ENCODE data around the gene MRPS34. TPM values are rescaled to one million over a fixed set of nuclear protein-coding genes. Genes with fewer than 3 reads are reported as not detected.

The MRPS34 gene
- polyA plus RNA-seq, 4 donors = 37.1 to 89.4 (median 57.9) TPM

DNA sequence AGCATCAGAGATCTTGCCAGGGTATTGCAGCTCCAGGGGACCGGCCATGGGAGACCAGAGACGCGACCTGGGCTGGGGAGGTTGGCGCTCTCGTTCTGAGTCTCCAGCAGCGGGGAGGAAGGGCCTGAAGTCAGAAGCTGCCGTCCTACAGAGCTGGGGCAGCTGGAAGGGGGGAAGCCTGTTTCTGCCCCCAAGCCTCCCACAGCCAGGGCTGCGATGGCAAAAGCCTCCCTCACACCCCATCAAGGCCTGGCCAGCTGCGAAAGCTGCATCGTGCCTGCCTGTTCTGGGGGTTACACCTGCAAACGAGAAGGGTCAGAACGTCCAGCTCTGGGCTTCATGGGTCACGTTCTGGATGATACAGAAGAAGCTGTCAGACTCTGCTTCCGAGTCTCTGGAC, 40.9 kb downstream of the MRPS34 start:
- DNase-seq (ENCODE audit: low read depth in 4 of 4, low spot score in 3 of 4) = no peak

- no peak for DNase-seq (ENCODE audit: low read depth in 4 of 4, low spot score in 3 of 4)
Observed at GRCh38 chr16:1731603-1732002, 41.3 kb downstream of the MRPS34 start.

- no peak for DNase-seq (ENCODE audit: low read depth in 4 of 4, low spot score in 3 of 4)
Observed at GRCh38 chr16:1731073-1731472, 41.9 kb downstream of the MRPS34 start.

- no peak for DNase-seq (ENCODE audit: low read depth in 4 of 4, low spot score in 3 of 4)
Observed at GRCh38 chr16:1729445-1729844, 43.5 kb downstream of the MRPS34 start.

- DNase-seq (ENCODE audit: low read depth in 4 of 4, low spot score in 3 of 4) = no peak
Observed at GRCh38 chr16:1729026-1729425, 43.9 kb downstream of the MRPS34 start.

DNA sequence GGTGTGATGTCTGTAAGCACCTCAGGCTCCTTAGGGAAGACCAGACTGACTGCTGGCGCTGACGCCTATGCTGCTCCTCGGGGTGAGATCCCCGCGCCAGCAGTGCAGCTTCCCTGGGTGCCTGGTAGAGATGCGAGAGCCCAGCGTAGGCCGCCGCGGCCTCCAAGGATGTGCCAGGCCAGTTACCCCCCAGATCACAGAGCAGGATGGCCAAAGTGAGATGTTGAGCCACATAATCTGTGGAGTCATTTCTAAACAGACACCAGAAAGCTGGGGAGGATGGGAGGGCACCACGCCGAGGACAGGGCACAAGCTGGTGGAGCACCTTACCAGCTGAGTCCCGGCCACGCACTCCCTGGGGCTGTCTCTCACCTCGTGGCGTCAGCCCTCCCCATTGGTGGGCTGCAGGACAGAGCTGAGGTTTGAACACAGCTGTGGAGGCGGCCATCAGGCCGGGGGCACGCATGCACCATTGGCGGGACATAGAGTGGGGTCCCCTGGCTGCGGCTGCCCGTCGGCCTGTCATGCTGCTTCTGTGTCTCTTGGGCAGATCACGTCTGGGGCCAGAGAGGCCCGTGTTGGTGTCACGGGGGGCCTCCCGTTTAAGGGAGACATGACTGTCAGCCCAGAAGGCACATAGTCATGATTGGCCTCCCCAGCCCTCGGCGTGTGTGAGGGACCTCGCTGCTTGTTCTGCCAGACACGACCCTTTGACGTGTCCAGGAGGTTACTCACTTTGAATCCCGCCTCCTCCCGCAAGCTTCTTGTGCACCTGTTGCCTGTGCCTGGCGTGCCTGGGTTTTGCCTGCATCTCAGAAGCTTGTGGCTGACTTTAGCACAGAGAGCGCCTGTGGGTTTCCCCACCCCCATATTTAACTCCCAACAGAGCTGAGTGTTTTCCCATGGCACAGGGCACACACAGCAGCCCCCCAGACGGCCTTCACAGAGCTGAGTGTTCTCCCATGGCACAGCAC, 45.0 kb downstream of the MRPS34 start:
- DNase-seq (ENCODE audit: low read depth in 4 of 4, low spot score in 3 of 4) = no peak

DNA sequence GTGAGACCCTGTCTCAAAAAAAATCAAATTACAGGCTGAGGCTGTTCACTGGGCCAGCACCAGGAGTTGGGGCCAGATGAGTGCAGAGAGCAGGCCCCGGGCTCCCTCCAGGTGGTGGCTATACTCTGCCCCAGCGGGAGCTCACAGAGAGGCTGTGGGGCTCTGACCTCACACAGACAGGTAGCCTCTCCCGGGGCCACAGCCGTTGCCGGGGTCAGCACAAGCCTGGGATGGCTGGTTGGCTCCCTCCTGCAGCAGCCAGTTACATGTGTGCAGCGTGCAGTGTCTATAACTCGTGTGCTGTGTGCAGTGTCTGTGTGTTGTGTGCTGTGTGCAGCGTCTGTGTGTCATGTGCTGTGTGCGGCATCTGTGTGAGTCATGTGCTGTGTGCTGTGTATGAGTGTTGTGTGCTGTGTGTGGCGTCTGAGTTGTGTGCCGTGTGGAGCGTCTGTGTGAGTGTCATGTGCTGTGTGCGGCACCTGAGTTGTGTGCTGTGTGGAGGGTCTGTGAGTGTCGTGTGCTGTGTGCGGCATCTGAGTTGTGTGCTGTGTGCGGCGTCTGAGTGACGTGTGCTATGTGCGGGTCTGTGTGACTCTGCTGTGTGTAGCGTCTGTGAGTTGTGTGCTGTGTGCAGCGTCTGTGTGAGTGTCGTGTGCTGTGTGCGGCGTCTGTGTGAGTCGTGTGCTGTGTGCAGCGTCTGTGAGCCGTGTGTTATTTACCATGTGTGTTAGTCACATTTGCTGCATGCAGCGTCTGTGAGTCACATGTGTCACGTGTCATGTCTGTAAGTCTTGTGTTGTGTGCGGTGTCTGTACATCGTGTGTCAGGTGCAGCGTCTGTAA, 46.1 kb downstream of the MRPS34 start:
- no peak for DNase-seq (ENCODE audit: low read depth in 4 of 4, low spot score in 3 of 4)

DNA sequence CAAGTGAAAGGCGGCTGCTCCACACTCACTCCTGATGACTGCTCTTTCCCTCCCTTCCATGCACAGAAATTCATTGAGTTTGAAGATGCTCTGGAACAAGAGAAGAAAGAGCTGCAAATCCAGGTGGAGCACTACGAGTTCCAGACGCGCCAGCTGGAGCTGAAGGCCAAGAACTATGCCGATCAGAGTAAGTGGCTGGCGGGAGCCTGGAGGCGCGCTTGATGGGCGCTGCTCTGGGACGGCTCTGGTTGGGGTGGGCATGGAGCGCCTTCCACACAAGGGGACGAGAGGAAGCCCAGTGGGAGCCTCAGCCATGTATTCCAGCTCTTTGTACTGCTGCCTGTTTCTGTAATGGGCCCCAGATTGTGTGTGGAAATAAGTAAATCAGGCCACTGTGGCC, 48.4 kb downstream of the MRPS34 start:
- DNase-seq (ENCODE audit: low read depth in 4 of 4, low spot score in 3 of 4) = no peak

GRCh38 chr16:1723450-1724147, 49.3 kb downstream of the MRPS34 start:
- no peak for DNase-seq (ENCODE audit: low read depth in 4 of 4, low spot score in 3 of 4)

Other genes with a start within 250 kb of the MRPS34 start
- gene TMEM204, start 239.5 kb downstream of the MRPS34 start, polyA plus RNA-seq (ENCODE audit: insufficient read length in 4 of 4) = 10 to 100 TPM; 14.7 to 22.7 (median 19.2) TPM
- gene IFT140, start 161.1 kb downstream of the MRPS34 start, polyA plus RNA-seq (ENCODE audit: insufficient read length in 4 of 4) = 10 to 100 TPM; 27.2 to 50.1 (median 37.1) TPM
- gene CRAMP1, start 160.8 kb downstream of the MRPS34 start, polyA plus RNA-seq (ENCODE audit: insufficient read length in 4 of 4) = 10 to 100 TPM; 15.1 to 27.5 (median 18.6) TPM
- 10 to 100 TPM; 49.3 to 88.7 (median 87.9) TPM for gene JPT2, start 94.9 kb downstream of the MRPS34 start, polyA plus RNA-seq (ENCODE audit: insufficient read length in 4 of 4)
- gene MAPK8IP3, start 66.9 kb downstream of the MRPS34 start, polyA plus RNA-seq (ENCODE audit: insufficient read length in 4 of 4) = 10 to 100 TPM; 35.3 to 79.2 (median 54.1) TPM
- 10 to 100 TPM; 18.7 to 46.6 (median 22.9) TPM for gene NME3, start 1.6 kb downstream of the MRPS34 start, polyA plus RNA-seq (ENCODE audit: insufficient read length in 4 of 4)
- gene EME2, start 324 bp downstream of the MRPS34 start, polyA plus RNA-seq (ENCODE audit: insufficient read length in 4 of 4) = 10 to 100 TPM in 1 of 4 donors, 1 to 10 TPM in 3; 5.7 to 16.1 (median 8.0) TPM
- gene SPSB3, start 9.4 kb upstream of the MRPS34 start, polyA plus RNA-seq (ENCODE audit: insufficient read length in 4 of 4) = 10 to 100 TPM; 31.4 to 53.3 (median 35.4) TPM
- gene NUBP2, start 9.8 kb upstream of the MRPS34 start, polyA plus RNA-seq (ENCODE audit: insufficient read length in 4 of 4) = 10 to 100 TPM; 32.7 to 58.6 (median 34.8) TPM
- gene IGFALS, start 20.6 kb upstream of the MRPS34 start, polyA plus RNA-seq (ENCODE audit: insufficient read length in 4 of 4) = 1 to 10 TPM in 3 of 4 donors, under 1 TPM in 1; 0.15 to 3.6 (median 1.6) TPM
- gene HAGH, start 53.7 kb upstream of the MRPS34 start, polyA plus RNA-seq (ENCODE audit: insufficient read length in 4 of 4) = 10 to 100 TPM; 29.7 to 51.8 (median 31.9) TPM
- gene FAHD1, start 54.1 kb upstream of the MRPS34 start, polyA plus RNA-seq (ENCODE audit: insufficient read length in 4 of 4) = 10 to 100 TPM; 22.5 to 46.7 (median 34.7) TPM
- gene MEIOB, start 99.0 kb upstream of the MRPS34 start, polyA plus RNA-seq (ENCODE audit: insufficient read length in 4 of 4) = 1 to 10 TPM in 2 of 4 donors, under 1 TPM in 2; 0.25 to 3.1 (median 1.00) TPM
- under 1 TPM in 3 of 4 donors, not detected in 1; 0.27 to 0.63 (median 0.42) TPM for gene HS3ST6, start 145.3 kb upstream of the MRPS34 start, polyA plus RNA-seq (ENCODE audit: insufficient read length in 4 of 4)
- 10 to 100 TPM; 12.7 to 78.7 (median 58.5) TPM for gene MSRB1, start 170.1 kb upstream of the MRPS34 start, polyA plus RNA-seq (ENCODE audit: insufficient read length in 4 of 4)
- gene RPL3L, start 181.6 kb upstream of the MRPS34 start, polyA plus RNA-seq (ENCODE audit: insufficient read length in 4 of 4) = under 1 TPM; 0.09 to 0.34 (median 0.13) TPM
- gene NDUFB10, start 186.4 kb upstream of the MRPS34 start, polyA plus RNA-seq (ENCODE audit: insufficient read length in 4 of 4) = 100 to 1,000 TPM in 3 of 4 donors, 10 to 100 TPM in 1; 86.4 to 134 (median 128) TPM
- gene RPS2, start 191.7 kb upstream of the MRPS34 start, polyA plus RNA-seq (ENCODE audit: insufficient read length in 4 of 4) = 1,000 to 10,000 TPM; 1,831 to 2,075 (median 1,960) TPM
- not detected for gene RNF151, start 193.7 kb upstream of the MRPS34 start, polyA plus RNA-seq (ENCODE audit: insufficient read length in 4 of 4)
- 10 to 100 TPM; 25.1 to 46.9 (median 29.1) TPM for gene TBL3, start 198.9 kb upstream of the MRPS34 start, polyA plus RNA-seq (ENCODE audit: insufficient read length in 4 of 4)
- 1 to 10 TPM in 1 of 4 donors, under 1 TPM in 3; 0.45 to 3.0 (median 0.78) TPM for gene NOXO1, start 208.3 kb upstream of the MRPS34 start, polyA plus RNA-seq (ENCODE audit: insufficient read length in 4 of 4)
- 10 to 100 TPM; 17.3 to 29.2 (median 23.9) TPM for gene GFER, start 211.1 kb upstream of the MRPS34 start, polyA plus RNA-seq (ENCODE audit: insufficient read length in 4 of 4)
- gene SYNGR3, start 216.8 kb upstream of the MRPS34 start, polyA plus RNA-seq (ENCODE audit: insufficient read length in 4 of 4) = 1 to 10 TPM; 1.7 to 3.1 (median 1.9) TPM
- 10 to 100 TPM; 16.9 to 28.3 (median 18.9) TPM for gene ZNF598, start 236.7 kb upstream of the MRPS34 start, polyA plus RNA-seq (ENCODE audit: insufficient read length in 4 of 4)
- 10 to 100 TPM in 1 of 4 donors, 1 to 10 TPM in 3; 4.2 to 12.3 (median 7.3) TPM for gene NPW, start 246.7 kb upstream of the MRPS34 start, polyA plus RNA-seq (ENCODE audit: insufficient read length in 4 of 4)

All from left renal pelvis (tissue), 4 donors.